CD14-positive monocyte (primary cell): ENCODE data around the gene SPECC1L. TPM values are rescaled to one million over a fixed set of nuclear protein-coding genes. Genes with fewer than 3 reads are reported as not detected.

Experiments
- DNase-seq, 3 donors: peaks; one replicate each; pipeline ENCODE4 v3.0.0-alpha.2; 2011 to 2022
- H2AFZ ChIP-seq: 2 replicates; pipeline ENCODE4 v1.6.0; 2012; ENCODE audit warnings: mild to moderate bottlenecking, low read depth, low read length, inconsistent platforms; ENCODE audit not compliant: insufficient read depth, poor library complexity, severe bottlenecking
- H3K27ac ChIP-seq, 2 donors: 1 replicate in 1 of 2; 2 replicates in 1 of 2; pipeline ENCODE4 v1.5.1; 2012 to 2013; ENCODE audit warnings: low read length in 2 of 2, control low read depth in 1 of 2, inconsistent platforms in 1 of 2, low read depth in 1 of 2, mild to moderate bottlenecking in 1 of 2
- H3K27me3 ChIP-seq, 2 donors: one replicate each; pipeline versions ENCODE4 v1.6.0 to v1.6.1; 2011 to 2013; ENCODE audit warnings: low read length in 2 of 2; ENCODE audit not compliant: control insufficient read depth in 2 of 2, insufficient read depth in 2 of 2
- H3K36me3 ChIP-seq, 2 donors: replicated peaks in 1 of 2; 1 replicate in 1 of 2; 2 replicates in 1 of 2; pipeline versions ENCODE4 v1.5.1 to v1.6.1; 2012 to 2013; ENCODE audit warnings: low read length in 2 of 2, control low read depth in 1 of 2, inconsistent platforms in 1 of 2, mild to moderate bottlenecking in 1 of 2; ENCODE audit not compliant: insufficient read depth in 2 of 2, control insufficient read depth in 1 of 2
- H3K4me1 ChIP-seq, 2 donors: 1 replicate in 1 of 2; 2 replicates in 1 of 2; pipeline versions ENCODE4 v1.5.1 to v1.6.1; 2012 to 2013; ENCODE audit warnings: low read length in 2 of 2, control low read depth in 1 of 2, inconsistent platforms in 1 of 2, mild to moderate bottlenecking in 1 of 2, moderate library complexity in 1 of 2; ENCODE audit not compliant: insufficient read depth in 2 of 2, control insufficient read depth in 1 of 2
- H3K4me2 ChIP-seq: replicated peaks from 2 replicates; pipeline ENCODE3; 2012; ENCODE audit warnings: low read length, moderate library complexity, mild to moderate bottlenecking; ENCODE audit not compliant: poor library complexity, severe bottlenecking; ENCODE audit errors: extremely low read depth
- H3K4me3 ChIP-seq, 3 experiments: fragments of 200-600 bp in 1 of 3; sonication (generic) in 1 of 3; replicated peaks in 1 of 3; 1 replicate in 2 of 3; 2 replicates in 1 of 3; pipeline ENCODE4 v1.5.1; 2011 to 2013; ENCODE audit warnings: low read length in 3 of 3, mild to moderate bottlenecking in 3 of 3, control low read depth in 2 of 3, low read depth in 2 of 3, inconsistent platforms in 1 of 3, moderate library complexity in 1 of 3
- H3K79me2 ChIP-seq: 2 replicates; pipeline ENCODE4 v1.6.0; 2012; ENCODE audit warnings: mild to moderate bottlenecking, control low read depth, inconsistent platforms, low read length, moderate library complexity; ENCODE audit not compliant: insufficient read depth
- H3K9ac ChIP-seq: 2 replicates; pipeline ENCODE4 v1.6.0; 2017; ENCODE audit warnings: low read length, mild to moderate bottlenecking; ENCODE audit not compliant: insufficient read depth, poor library complexity, severe bottlenecking
- H3K9me3 ChIP-seq, 2 donors: replicated peaks in 1 of 2; 1 replicate in 1 of 2; 2 replicates in 1 of 2; pipeline versions ENCODE4 v1.5.1 to v1.6.1; 2012 to 2013; ENCODE audit warnings: low read length in 2 of 2, control low read depth in 1 of 2; ENCODE audit not compliant: control insufficient read depth in 1 of 2, insufficient read depth in 1 of 2
- H4K20me1 ChIP-seq: 2 replicates; pipeline ENCODE4 v1.6.0; 2012; ENCODE audit warnings: mild to moderate bottlenecking, low read length, control low read depth, moderate library complexity; ENCODE audit not compliant: insufficient read depth
- H3K27ac Mint-ChIP-seq, 7 donors: one replicate each; pipeline ENCODE4 v1.8.0; 2020; ENCODE audit warnings: mild to moderate bottlenecking in 7 of 7, mixed read lengths in 7 of 7, moderate library complexity in 6 of 7, inconsistent platforms in 2 of 7
- H3K27me3 Mint-ChIP-seq, 3 donors: one replicate each; pipeline ENCODE4 v1.8.0; 2021 to 2022; ENCODE audit warnings: low read depth in 3 of 3, mild to moderate bottlenecking in 3 of 3, mixed read lengths in 3 of 3, moderate library complexity in 3 of 3, inconsistent platforms in 1 of 3
- H3K36me3 Mint-ChIP-seq, 2 donors: one replicate each; pipeline ENCODE4 v1.8.0; 2020; ENCODE audit warnings: mixed read lengths in 2 of 2, inconsistent platforms in 1 of 2, mild to moderate bottlenecking in 1 of 2
- H3K4me1 Mint-ChIP-seq: one replicate; pipeline ENCODE4 v1.8.0; 2020; ENCODE audit warnings: mild to moderate bottlenecking, mixed read lengths
- H3K4me3 Mint-ChIP-seq, 2 donors: one replicate each; pipeline ENCODE4 v1.8.0; 2020; ENCODE audit warnings: mild to moderate bottlenecking in 2 of 2, mixed read lengths in 2 of 2, moderate library complexity in 1 of 2
- H3K9me3 Mint-ChIP-seq, 7 donors: one replicate each; pipeline ENCODE4 v1.8.0; 2020 to 2022; ENCODE audit warnings: mixed read lengths in 7 of 7, mild to moderate bottlenecking in 6 of 7, moderate library complexity in 6 of 7, inconsistent platforms in 2 of 7
- WGBS: methylation state at CpG from one replicate; pipeline ENCODE4 v1.1.5; 2013; ENCODE audit warnings: missing lambda C conversion rate; ENCODE audit not compliant: insufficient coverage; 5-methylcytosine and 5-hydroxymethylcytosine counted together
- intact Hi-C, 2 donors: fragments of 100-400 bp; cut with micrococcal nuclease; formaldehyde crosslinking; loops; one replicate each; pipeline versions ENCODE4 v1.15.0 to v1.15.1; 2023
- polyA plus RNA-seq, 3 donors: library from polyadenylated mRNA; depleted of rRNA in 1 of 3; unstranded in 2 of 3; stranded (reverse) in 1 of 3; fragments of 300-500 nt in 2 of 3; fragments of >200 nt in 1 of 3; fragmentation: Illumina TruSeq in 2 of 3; gene quantifications; 1 replicate in 2 of 3; 2 replicates in 1 of 3; pipeline ENCODE4 v1.2.3, GENCODE V29; 2012 to 2021
- TF ChIP-seq, protein P1 (sequence below): fragments of 200-600 bp; IDR thresholded peaks from one replicate; pipeline ENCODE4 v1.8.0; 2022; ENCODE audit warnings: antibody characterized with exemption, mild to moderate bottlenecking

The SPECC1L gene
- polyA plus RNA-seq, 3 donors = 2.5 to 7.2 (median 4.9) TPM

DNA sequence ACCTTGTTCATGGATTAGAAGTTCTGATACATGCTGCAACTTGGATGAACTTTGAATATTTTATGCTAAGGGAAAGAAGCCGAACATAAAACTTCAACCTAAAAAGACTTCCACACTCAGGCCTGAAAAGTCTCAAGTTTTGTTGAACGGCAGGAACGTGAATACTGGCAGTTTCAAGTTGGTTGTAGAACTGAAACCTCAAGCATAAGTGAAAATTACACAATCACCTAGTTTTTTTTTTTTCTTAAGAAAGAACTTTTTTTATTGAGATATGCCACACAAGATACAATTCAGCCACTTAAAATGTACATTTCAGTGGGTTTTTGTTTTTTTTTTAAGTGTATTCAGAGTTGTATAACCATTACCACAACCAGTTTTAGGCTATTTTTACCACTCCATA is 106.0 kb downstream of the SPECC1L start:
- intact Hi-C loops = no loop called here
- Histone ChIP-seq H3K4me1 (peaks cover 13 to 18% of the 10 kb centered on the region in 2 donors), H3K79me2 (peaks cover 9% of the 10 kb centered on the region), H2AFZ (no peak overlapping the region), H3K9ac (no peak overlapping the region), H3K4me2 (no peak overlapping the region), H3K36me3 (peaks cover 6 to 46% of the 10 kb centered on the region in 2 donors), H3K4me3 (no peak overlapping the region), H3K27ac (peak overlapping the region in 1 of 2 donors; percentile 42), H4K20me1 (no peaks in the 10 kb centered on the region), H3K27me3 (no peaks in the 10 kb centered on the region), H3K9me3 (no peaks in the 10 kb centered on the region)
- Mint-ChIP-seq H3K36me3 (peaks cover 43 to 48% of the 10 kb centered on the region in 2 donors), H3K9me3 (peaks cover 0 to 2% (median 0%) of the 10 kb centered on the region in 7 donors), H3K27me3 (no peaks in the 10 kb centered on the region), H3K4me3 (no peak overlapping the region), H3K27ac (peak overlapping the region in 5 of 7 donors; percentile 37 to 88 (median 40)), H3K4me1 (peaks cover 30% of the 10 kb centered on the region)
- no CpG with 5 or more reads among the region's 3 CpGs for WGBS
- peak; percentile 14 to 48 (median 35) for DNase-seq
- TF ChIP-seq, protein P1, sequence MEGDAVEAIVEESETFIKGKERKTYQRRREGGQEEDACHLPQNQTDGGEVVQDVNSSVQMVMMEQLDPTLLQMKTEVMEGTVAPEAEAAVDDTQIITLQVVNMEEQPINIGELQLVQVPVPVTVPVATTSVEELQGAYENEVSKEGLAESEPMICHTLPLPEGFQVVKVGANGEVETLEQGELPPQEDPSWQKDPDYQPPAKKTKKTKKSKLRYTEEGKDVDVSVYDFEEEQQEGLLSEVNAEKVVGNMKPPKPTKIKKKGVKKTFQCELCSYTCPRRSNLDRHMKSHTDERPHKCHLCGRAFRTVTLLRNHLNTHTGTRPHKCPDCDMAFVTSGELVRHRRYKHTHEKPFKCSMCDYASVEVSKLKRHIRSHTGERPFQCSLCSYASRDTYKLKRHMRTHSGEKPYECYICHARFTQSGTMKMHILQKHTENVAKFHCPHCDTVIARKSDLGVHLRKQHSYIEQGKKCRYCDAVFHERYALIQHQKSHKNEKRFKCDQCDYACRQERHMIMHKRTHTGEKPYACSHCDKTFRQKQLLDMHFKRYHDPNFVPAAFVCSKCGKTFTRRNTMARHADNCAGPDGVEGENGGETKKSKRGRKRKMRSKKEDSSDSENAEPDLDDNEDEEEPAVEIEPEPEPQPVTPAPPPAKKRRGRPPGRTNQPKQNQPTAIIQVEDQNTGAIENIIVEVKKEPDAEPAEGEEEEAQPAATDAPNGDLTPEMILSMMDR = no peak

DNA sequence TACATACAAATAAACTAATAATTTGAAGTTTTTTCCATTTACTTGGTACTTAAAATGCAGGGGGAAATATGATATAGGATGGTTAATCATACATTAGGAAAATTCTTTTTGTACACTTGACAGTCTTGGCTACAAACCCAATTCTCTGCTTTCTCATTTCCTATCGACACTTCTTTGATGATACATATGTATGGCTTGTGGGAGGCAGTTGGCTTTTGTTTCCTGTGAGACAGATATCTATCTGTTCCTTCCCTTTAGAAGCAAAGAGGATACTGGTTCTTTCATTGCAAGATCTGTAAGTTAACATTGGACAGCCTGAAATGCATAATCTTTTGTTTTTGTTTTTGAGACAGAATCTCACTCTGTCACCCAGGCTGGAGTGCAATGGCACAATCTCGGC is 108.9 kb downstream of the SPECC1L start:
- Histone ChIP-seq H3K79me2 (peaks cover 9% of the 10 kb centered on the region), H3K4me1 (peaks cover 16 to 29% of the 10 kb centered on the region in 2 donors), H3K9ac (no peak overlapping the region), H3K36me3 (peaks cover 5 to 41% of the 10 kb centered on the region in 2 donors), H2AFZ (no peak overlapping the region), H3K4me3 (no peak overlapping the region), H4K20me1 (no peaks in the 10 kb centered on the region), H3K27me3 (no peaks in the 10 kb centered on the region), H3K27ac (no peak overlapping the region), H3K4me2 (no peak overlapping the region), H3K9me3 (no peaks in the 10 kb centered on the region)
- H3K27ac Mint-ChIP-seq = peak overlapping the region in 1 of 7 donors; percentile 46
- H3K27me3 Mint-ChIP-seq = no peaks in the 10 kb centered on the region
- TF ChIP-seq, protein P1 = no peak
- no peak for DNase-seq
- no peak overlapping the region for H3K4me3 Mint-ChIP-seq
- peaks cover 39% of the 10 kb centered on the region for H3K4me1 Mint-ChIP-seq
- peaks cover 28 to 39% of the 10 kb centered on the region in 2 donors for H3K36me3 Mint-ChIP-seq
- WGBS = no CpG with 5 or more reads among the region's 2 CpGs
- H3K9me3 Mint-ChIP-seq = peaks cover 0 to 3% (median 0%) of the 10 kb centered on the region in 7 donors
- intact Hi-C loops = no loop called here
